ENCODE measurements around the gene CDKL4. TPM values are rescaled to one million over a fixed set of nuclear protein-coding genes. Genes with fewer than 3 reads are reported as not detected.

Gene CDKL4
- total and polyA plus RNA-seq, 7 donors = 0.54 to 3.3 (median 1.3) TPM; not detected in 3

DNA sequence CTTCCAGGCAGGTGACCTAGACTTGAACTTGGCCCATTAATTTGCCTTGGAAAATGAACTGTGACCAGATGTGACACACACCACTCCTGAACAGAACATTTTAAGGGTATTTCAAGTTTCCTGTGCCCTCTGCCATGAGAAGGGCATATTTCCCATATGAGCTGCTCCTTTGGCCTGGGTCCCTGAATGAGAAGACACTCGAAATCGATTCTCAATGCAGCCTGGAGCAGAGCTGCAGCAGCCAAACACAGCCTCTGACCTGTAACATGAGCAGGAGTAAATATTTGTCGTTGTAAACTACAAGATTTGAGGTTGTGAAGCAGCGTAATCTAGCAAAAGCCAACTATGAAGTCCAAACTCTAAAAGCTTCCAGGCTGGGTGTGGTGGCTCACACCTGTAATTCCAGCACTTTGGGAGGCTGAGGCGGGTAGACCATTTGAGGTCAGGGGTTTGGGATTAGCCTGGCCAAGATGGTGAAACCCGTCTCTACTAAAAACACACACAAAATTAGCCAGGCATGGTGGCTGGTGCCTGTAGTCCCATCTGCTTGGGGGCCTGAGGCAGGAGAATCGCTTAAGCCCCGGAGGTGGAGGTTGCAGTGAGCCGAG lies 92.8 kb downstream of the CDKL4 start:
- no peak for TF ChIP-seq EP300 (IDR thresholded peaks at IDR 0.05)
- TF ChIP-seq, protein P1, sequence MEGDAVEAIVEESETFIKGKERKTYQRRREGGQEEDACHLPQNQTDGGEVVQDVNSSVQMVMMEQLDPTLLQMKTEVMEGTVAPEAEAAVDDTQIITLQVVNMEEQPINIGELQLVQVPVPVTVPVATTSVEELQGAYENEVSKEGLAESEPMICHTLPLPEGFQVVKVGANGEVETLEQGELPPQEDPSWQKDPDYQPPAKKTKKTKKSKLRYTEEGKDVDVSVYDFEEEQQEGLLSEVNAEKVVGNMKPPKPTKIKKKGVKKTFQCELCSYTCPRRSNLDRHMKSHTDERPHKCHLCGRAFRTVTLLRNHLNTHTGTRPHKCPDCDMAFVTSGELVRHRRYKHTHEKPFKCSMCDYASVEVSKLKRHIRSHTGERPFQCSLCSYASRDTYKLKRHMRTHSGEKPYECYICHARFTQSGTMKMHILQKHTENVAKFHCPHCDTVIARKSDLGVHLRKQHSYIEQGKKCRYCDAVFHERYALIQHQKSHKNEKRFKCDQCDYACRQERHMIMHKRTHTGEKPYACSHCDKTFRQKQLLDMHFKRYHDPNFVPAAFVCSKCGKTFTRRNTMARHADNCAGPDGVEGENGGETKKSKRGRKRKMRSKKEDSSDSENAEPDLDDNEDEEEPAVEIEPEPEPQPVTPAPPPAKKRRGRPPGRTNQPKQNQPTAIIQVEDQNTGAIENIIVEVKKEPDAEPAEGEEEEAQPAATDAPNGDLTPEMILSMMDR (IDR thresholded peaks at IDR 0.05) = no peak
- TF ChIP-seq POLR2A (IDR thresholded peaks at IDR 0.05) = no peak
- no peak for TF ChIP-seq POLR2AphosphoS5 (IDR thresholded peaks at IDR 0.05)
- no peak overlapping the region for H3K27ac ChIP-seq
- H3K36me3 ChIP-seq = no peaks in the 10 kb centered on the region
- intact Hi-C loops (cut with DNase I) = no loop called here
- no peaks in the 10 kb centered on the region for H3K9me3 ChIP-seq
- 49 to 77% methylated on average over 9 of the region's 9 CpGs for WGBS, 2 donors
- no peaks in the 10 kb centered on the region for H3K27me3 ChIP-seq
- no peak for DNase-seq
- H3K4me1 ChIP-seq = no peaks in the 10 kb centered on the region
- no peak overlapping the region for H3K4me3 ChIP-seq

DNA sequence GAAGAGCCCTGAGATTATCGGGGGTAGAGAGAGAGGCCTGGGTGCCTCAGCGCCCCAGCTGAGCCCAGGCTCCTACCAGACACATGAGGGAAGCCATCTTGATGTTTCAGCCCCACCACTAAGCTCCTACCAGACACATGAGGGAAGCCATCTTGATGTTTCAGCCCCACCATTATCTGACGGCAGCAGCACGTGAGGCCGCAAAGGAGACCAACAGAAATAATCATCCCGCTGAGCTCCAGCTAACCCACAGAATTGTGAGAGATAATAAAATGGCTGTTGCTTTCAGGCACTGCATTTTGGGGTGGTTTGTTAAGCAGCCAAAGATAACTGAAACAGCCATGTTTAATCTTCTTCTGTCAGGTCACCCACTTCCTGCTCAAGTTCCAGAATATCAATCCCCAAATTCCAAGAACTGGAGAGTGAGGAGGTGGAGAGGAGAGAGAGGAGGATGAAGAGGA lies 93.6 kb downstream of the CDKL4 start:
- 95 to 97% methylated on average over 6 of the region's 6 CpGs for WGBS, 2 donors
- intact Hi-C loops (cut with DNase I) = no loop called here
- no peaks in the 10 kb centered on the region for H3K36me3 ChIP-seq
- no peaks in the 10 kb centered on the region for H3K27me3 ChIP-seq
- H3K27ac ChIP-seq = no peak overlapping the region
- H3K4me3 ChIP-seq = no peak overlapping the region
- DNase-seq = no peak
- TF ChIP-seq, protein P1 (IDR thresholded peaks at IDR 0.05) = no peak
- TF ChIP-seq POLR2A (IDR thresholded peaks at IDR 0.05) = no peak
- no peak for TF ChIP-seq EP300 (IDR thresholded peaks at IDR 0.05)
- TF ChIP-seq POLR2AphosphoS5 (IDR thresholded peaks at IDR 0.05) = no peak
- no peaks in the 10 kb centered on the region for H3K4me1 ChIP-seq
- H3K9me3 ChIP-seq = no peaks in the 10 kb centered on the region

DNA sequence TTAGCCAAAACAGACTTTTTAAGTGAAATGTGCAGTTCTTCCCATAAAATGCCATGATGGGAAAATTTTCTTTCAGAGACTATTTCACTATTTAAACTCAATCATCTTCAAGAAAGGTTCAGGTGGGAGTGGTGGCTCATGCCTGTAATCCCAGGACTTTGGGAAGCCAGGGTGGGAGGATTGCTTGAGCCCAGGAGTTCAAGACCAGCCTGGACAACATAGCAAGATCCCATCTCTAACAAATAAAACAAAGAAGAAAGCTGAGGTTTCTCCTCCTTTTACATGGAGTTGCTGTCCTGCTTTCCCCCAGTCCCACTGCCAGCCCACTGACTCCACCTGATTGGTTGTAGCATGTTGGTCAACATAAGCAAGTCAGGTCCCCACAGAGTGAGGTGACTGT lies 97.1 kb downstream of the CDKL4 start:
- Histone ChIP-seq H3K36me3 (no peaks in the 10 kb centered on the region), H3K27me3 (no peaks in the 10 kb centered on the region), H3K4me3 (no peak overlapping the region), H3K4me1 (peaks cover 0 to 7% (median 3%) of the 10 kb centered on the region in 4 donors), H3K9me3 (no peaks in the 10 kb centered on the region), H3K27ac (no peak overlapping the region)
- TF ChIP-seq, protein P1 (IDR thresholded peaks at IDR 0.05) = no peak
- TF ChIP-seq POLR2A (IDR thresholded peaks at IDR 0.05) = no peak
- TF ChIP-seq EP300 (IDR thresholded peaks at IDR 0.05) = no peak
- TF ChIP-seq POLR2AphosphoS5 (IDR thresholded peaks at IDR 0.05) = no peak
- DNase-seq = no peak
- intact Hi-C loops (cut with DNase I) = no loop called here

DNA sequence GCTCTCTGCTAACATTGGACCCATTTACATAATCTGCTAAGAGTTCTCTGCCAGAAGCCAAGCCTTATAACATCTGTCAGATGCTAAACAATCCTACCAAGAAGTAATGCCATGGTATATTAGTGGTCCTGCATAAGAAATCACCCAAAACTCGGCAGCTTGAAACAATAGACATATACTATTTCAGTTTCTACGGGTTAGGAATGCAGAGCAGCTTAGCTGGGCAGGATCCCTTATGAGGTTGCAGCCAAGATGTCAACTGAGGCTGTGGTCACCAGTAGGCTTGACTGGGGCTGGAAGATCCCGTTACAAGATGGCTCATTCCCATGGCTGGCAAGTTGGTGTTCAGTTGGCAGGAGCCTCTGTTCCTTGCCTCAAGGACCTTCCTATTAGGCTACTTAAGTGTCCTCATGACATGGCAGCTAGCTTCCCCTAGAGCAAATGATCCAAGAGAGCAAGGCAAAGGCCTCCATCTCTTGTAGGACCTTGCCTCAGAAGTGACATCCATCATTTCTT lies 97.8 kb downstream of the CDKL4 start:
- WGBS, 2 donors = 87 to 91% methylated on average over 3 of the region's 3 CpGs
- Histone ChIP-seq H3K27ac (no peak overlapping the region), H3K9me3 (no peaks in the 10 kb centered on the region), H3K4me1 (peaks cover 0 to 14% (median 5%) of the 10 kb centered on the region in 4 donors), H3K4me3 (no peak overlapping the region), H3K36me3 (no peaks in the 10 kb centered on the region), H3K27me3 (no peaks in the 10 kb centered on the region)
- TF ChIP-seq, protein P1 (IDR thresholded peaks at IDR 0.05) = no peak
- TF ChIP-seq POLR2A (IDR thresholded peaks at IDR 0.05) = no peak
- TF ChIP-seq POLR2AphosphoS5 (IDR thresholded peaks at IDR 0.05) = no peak
- no peak for TF ChIP-seq EP300 (IDR thresholded peaks at IDR 0.05)
- DNase-seq = no peak
- intact Hi-C loops (cut with DNase I) = no loop called here

DNA sequence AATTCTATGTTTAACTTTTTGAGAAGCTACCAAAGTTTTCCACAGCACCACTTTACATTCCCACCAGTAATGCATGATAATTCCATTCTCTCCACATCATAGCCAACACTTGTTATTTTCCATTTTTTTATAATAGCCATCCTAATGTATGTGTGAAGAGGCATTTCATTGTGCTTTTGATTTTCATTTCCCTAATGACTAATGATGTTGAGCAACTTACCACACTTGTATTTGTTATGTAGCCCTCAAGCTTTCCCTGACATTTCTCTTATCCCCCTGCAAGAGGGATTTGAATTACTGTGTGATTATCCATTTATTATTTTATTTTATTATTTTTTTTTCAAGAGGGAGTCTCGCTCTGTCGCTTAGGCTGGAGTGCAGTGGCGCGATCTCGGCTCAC lies 99.4 kb downstream of the CDKL4 start:
- H3K36me3 ChIP-seq = no peaks in the 10 kb centered on the region
- no peaks in the 10 kb centered on the region for H3K9me3 ChIP-seq
- TF ChIP-seq EP300 (IDR thresholded peaks at IDR 0.05) (no peak), POLR2A (IDR thresholded peaks at IDR 0.05) (no peak), POLR2AphosphoS5 (IDR thresholded peaks at IDR 0.05) (no peak)
- H3K4me1 ChIP-seq = peaks cover 0 to 16% (median 5%) of the 10 kb centered on the region in 4 donors
- no peak overlapping the region for H3K4me3 ChIP-seq
- H3K27ac ChIP-seq = no peak overlapping the region
- H3K27me3 ChIP-seq = no peaks in the 10 kb centered on the region
- WGBS, 2 donors = 99% methylated on average over 5 of the region's 5 CpGs
- no peak for DNase-seq
- intact Hi-C loops (cut with DNase I) = no loop called here

Data from sigmoid colon (tissue), 7 donors.